Activated CD4-positive, alpha-beta memory T cell treated with anti-CD3 and anti-CD28 coated beads for 36 hours (primary cell): ENCODE results near the gene PDS5B. TPM values are rescaled to one million over a fixed set of nuclear protein-coding genes. Genes with fewer than 3 reads are reported as not detected.

Experiments
- CTCF ChIA-PET: fragments of 350-600 bp; sonication (Branson Sonifier 250); formaldehyde crosslinking; loops from one replicate; lab custom pipeline; 2021; ENCODE audit warnings: antibody characterized with exemption, inconsistent platforms; lab: Charles Lee
- POLR2A ChIA-PET: fragments of 350-600 bp; sonication (Branson Sonifier 250); formaldehyde crosslinking; loops from one replicate; lab custom pipeline; 2021; ENCODE audit warnings: antibody characterized with exemption; lab: Charles Lee
- DNase-seq: peaks from one replicate; pipeline ENCODE4 v3.0.0-alpha.2; 2020
- H3K27ac Mint-ChIP-seq: one replicate; pipeline ENCODE4 v1.8.0; 2021; ENCODE audit warnings: mixed read lengths
- H3K27me3 Mint-ChIP-seq: one replicate; pipeline ENCODE4 v1.8.0; 2021; ENCODE audit warnings: mixed read lengths
- H3K36me3 Mint-ChIP-seq: one replicate; pipeline ENCODE4 v1.8.0; 2021; ENCODE audit warnings: mixed read lengths
- H3K4me1 Mint-ChIP-seq: one replicate; pipeline ENCODE4 v1.8.0; 2021; ENCODE audit warnings: low read depth, mixed read lengths
- H3K4me3 Mint-ChIP-seq: one replicate; pipeline ENCODE4 v1.8.0; 2021; ENCODE audit warnings: mild to moderate bottlenecking, mixed read lengths
- H3K9me3 Mint-ChIP-seq: one replicate; pipeline ENCODE4 v1.8.0; 2021; ENCODE audit warnings: mixed read lengths
- intact Hi-C: fragments of 100-400 bp; cut with micrococcal nuclease; formaldehyde crosslinking; loops from one replicate; pipeline ENCODE4 v1.15.1; 2023
- total RNA-seq, 2 experiments: library from RNA; stranded (reverse); gene quantifications; one replicate each; pipeline ENCODE4 v1.2.3, GENCODE V29; 2021

The PDS5B gene
- total RNA-seq, 2 experiments from 2014 or later = 59.4 to 61.7 TPM

GRCh38 chr13:32650705-32651311, 64.6 kb downstream of the PDS5B start:
- peaks cover 22% of the 10 kb centered on the region for H3K36me3 Mint-ChIP-seq
- peaks cover 46% of the 10 kb centered on the region for H3K4me1 Mint-ChIP-seq
- intact Hi-C loops = loop anchor here (1.0 to 5.0 kb wide), 7 partner anchors 9 to 892 kb away; partner anchors contain the start of genes N4BP2L1 and PDS5B
- H3K4me3 Mint-ChIP-seq = no peak overlapping the region
- no peaks in the 10 kb centered on the region for H3K27me3 Mint-ChIP-seq
- peaks cover 8% of the 10 kb centered on the region for H3K9me3 Mint-ChIP-seq
- POLR2A ChIA-PET = interaction anchor here (1.0 to 1.5 kb wide), 6 partner anchors 9 to 1028 kb away, joined by 3 to 9 read pairs (median 4); partner anchors contain the start of gene PDS5B
- CTCF ChIA-PET = interaction anchor here (0.7 to 4.8 kb wide), 27 partner anchors 10 to 1028 kb away, joined by 3 to 68 read pairs (median 6); partner anchors contain the start of gene PDS5B
- H3K27ac Mint-ChIP-seq = no peak overlapping the region
- peak; percentile 78 for DNase-seq

GRCh38 chr13:32657309-32657708, 71.1 kb downstream of the PDS5B start:
- intact Hi-C loops = no loop called here
- no peak overlapping the region for H3K4me3 Mint-ChIP-seq
- no peak overlapping the region for H3K27ac Mint-ChIP-seq
- ChIA-PET POLR2A (no interaction called here), CTCF (interaction anchor here (1.4 to 1.9 kb wide), 2 partner anchors 18 to 76 kb away, joined by 6 to 9 read pairs; no protein-coding TSS in a partner anchor)
- H3K27me3 Mint-ChIP-seq = no peaks in the 10 kb centered on the region
- peaks cover 10% of the 10 kb centered on the region for H3K9me3 Mint-ChIP-seq
- H3K36me3 Mint-ChIP-seq = peaks cover 37% of the 10 kb centered on the region
- peaks cover 16% of the 10 kb centered on the region for H3K4me1 Mint-ChIP-seq
- DNase-seq = no peak

GRCh38 chr13:32659736-32660135, 73.5 kb downstream of the PDS5B start:
- Mint-ChIP-seq H3K4me3 (no peak overlapping the region), H3K9me3 (peaks cover 9% of the 10 kb centered on the region), H3K4me1 (peaks cover 16% of the 10 kb centered on the region), H3K27me3 (no peaks in the 10 kb centered on the region), H3K27ac (no peak overlapping the region), H3K36me3 (peaks cover 27% of the 10 kb centered on the region)
- intact Hi-C loops = no loop called here
- ChIA-PET POLR2A (no interaction called here), CTCF (interaction anchor here (1.5 to 3.6 kb wide), 3 partner anchors 9 to 77 kb away, joined by 4 to 22 read pairs (median 12); no protein-coding TSS in a partner anchor)
- no peak for DNase-seq

- POLR2A ChIA-PET = no interaction called here
- DNase-seq = no peak
- no peaks in the 10 kb centered on the region for H3K27me3 Mint-ChIP-seq
- H3K9me3 Mint-ChIP-seq = peaks cover 5% of the 10 kb centered on the region
- H3K27ac Mint-ChIP-seq = no peak overlapping the region
- peaks cover 12% of the 10 kb centered on the region for H3K4me1 Mint-ChIP-seq
- no peak overlapping the region for H3K4me3 Mint-ChIP-seq
- peaks cover 23% of the 10 kb centered on the region for H3K36me3 Mint-ChIP-seq
- CTCF ChIA-PET = interaction anchor here (0.6 to 3.6 kb wide), 5 partner anchors 9 to 279 kb away, joined by 3 to 22 read pairs (median 4); no protein-coding TSS in a partner anchor
- intact Hi-C loops = no loop called here
These were observed 74.0 kb downstream of the PDS5B start for GRCh38 chr13:32660227-32660626.

GRCh38 chr13:32661685-32662084, 75.4 kb downstream of the PDS5B start:
- no peak for DNase-seq
- peaks cover 8% of the 10 kb centered on the region for H3K4me1 Mint-ChIP-seq
- H3K36me3 Mint-ChIP-seq = peaks cover 15% of the 10 kb centered on the region
- H3K27ac Mint-ChIP-seq = no peak overlapping the region
- POLR2A ChIA-PET = no interaction called here
- H3K9me3 Mint-ChIP-seq = no peaks in the 10 kb centered on the region
- intact Hi-C loops = no loop called here
- no peak overlapping the region for H3K4me3 Mint-ChIP-seq
- CTCF ChIA-PET = interaction anchor here (1.0 to 3.6 kb wide), 2 partner anchors 11 to 74 kb away, joined by 3 to 22 read pairs; no protein-coding TSS in a partner anchor
- no peaks in the 10 kb centered on the region for H3K27me3 Mint-ChIP-seq

- H3K36me3 Mint-ChIP-seq = peaks cover 10% of the 10 kb centered on the region
- H3K4me3 Mint-ChIP-seq = no peak overlapping the region
- H3K9me3 Mint-ChIP-seq = no peaks in the 10 kb centered on the region
- H3K27me3 Mint-ChIP-seq = no peaks in the 10 kb centered on the region
- H3K27ac Mint-ChIP-seq = no peak overlapping the region
- intact Hi-C loops = no loop called here
- CTCF ChIA-PET = interaction anchor here (1.1 to 8.7 kb wide), 3 partner anchors 12 to 78 kb away, joined by 3 to 68 read pairs (median 6); no protein-coding TSS in a partner anchor
- H3K4me1 Mint-ChIP-seq = no peaks in the 10 kb centered on the region
- POLR2A ChIA-PET = no interaction called here
- no peak for DNase-seq
These were observed 77.4 kb downstream of the PDS5B start for GRCh38 chr13:32663660-32664059.

GRCh38 chr13:32666990-32667571, 80.8 kb downstream of the PDS5B start:
- H3K27me3 Mint-ChIP-seq = no peaks in the 10 kb centered on the region
- no peak for DNase-seq
- peaks cover 5% of the 10 kb centered on the region for H3K36me3 Mint-ChIP-seq
- no peak overlapping the region for H3K4me3 Mint-ChIP-seq
- no peaks in the 10 kb centered on the region for H3K4me1 Mint-ChIP-seq
- intact Hi-C loops = no loop called here
- H3K9me3 Mint-ChIP-seq = no peaks in the 10 kb centered on the region
- POLR2A ChIA-PET = no interaction called here
- CTCF ChIA-PET = interaction anchor here (0.6 to 8.7 kb wide), 6 partner anchors 16 to 159 kb away, joined by 4 to 68 read pairs (median 22); partner anchors contain the start of gene PDS5B
- no peak overlapping the region for H3K27ac Mint-ChIP-seq

- H3K4me3 Mint-ChIP-seq = no peak overlapping the region
- H3K9me3 Mint-ChIP-seq = no peaks in the 10 kb centered on the region
- ChIA-PET POLR2A (interaction anchor here (0.6 kb wide), 2 partner anchors 83 to 357 kb away, joined by 3 read pairs; no protein-coding TSS in a partner anchor), CTCF (interaction anchor here (0.6 to 8.7 kb wide), 30 partner anchors 8 to 1049 kb away, joined by 3 to 68 read pairs (median 4); partner anchors contain the start of gene PDS5B)
- no peaks in the 10 kb centered on the region for H3K4me1 Mint-ChIP-seq
- H3K36me3 Mint-ChIP-seq = peaks cover 12% of the 10 kb centered on the region
- intact Hi-C loops = loop anchor here (1.0 kb wide), 2 partner anchors 18 to 83 kb away; partner anchors contain the start of gene PDS5B
- H3K27ac Mint-ChIP-seq = no peak overlapping the region
- no peak for DNase-seq
- H3K27me3 Mint-ChIP-seq = no peaks in the 10 kb centered on the region
These were observed 82.9 kb downstream of the PDS5B start for GRCh38 chr13:32669030-32669646.

- Mint-ChIP-seq H3K27me3 (no peaks in the 10 kb centered on the region), H3K4me1 (no peaks in the 10 kb centered on the region), H3K4me3 (no peak overlapping the region), H3K9me3 (no peaks in the 10 kb centered on the region), H3K36me3 (peaks cover 34% of the 10 kb centered on the region), H3K27ac (no peak overlapping the region)
- CTCF ChIA-PET = interaction anchor here (0.6 to 1.0 kb wide), 2 partner anchors 94 to 190 kb away, joined by 3 read pairs; no protein-coding TSS in a partner anchor
- no peak for DNase-seq
- intact Hi-C loops = no loop called here
- POLR2A ChIA-PET = no interaction called here
These were observed 88.3 kb downstream of the PDS5B start for GRCh38 chr13:32674503-32674902.

- intact Hi-C loops = no loop called here
- DNase-seq = no peak
- CTCF ChIA-PET = interaction anchor here (0.9 kb wide), 1 partner anchor 8 kb away, joined by 4 read pairs; no protein-coding TSS in a partner anchor
- Mint-ChIP-seq H3K4me1 (no peaks in the 10 kb centered on the region), H3K27ac (no peak overlapping the region), H3K9me3 (no peaks in the 10 kb centered on the region), H3K4me3 (no peak overlapping the region), H3K27me3 (no peaks in the 10 kb centered on the region), H3K36me3 (peaks cover 46% of the 10 kb centered on the region)
- POLR2A ChIA-PET = no interaction called here
These were observed 90.0 kb downstream of the PDS5B start for GRCh38 chr13:32676242-32676641.

- DNase-seq = no peak
- H3K4me1 Mint-ChIP-seq = peaks cover 7% of the 10 kb centered on the region
- H3K4me3 Mint-ChIP-seq = no peak overlapping the region
- no peak overlapping the region for H3K27ac Mint-ChIP-seq
- ChIA-PET POLR2A (no interaction called here), CTCF (interaction anchor here (0.9 to 1.5 kb wide), 2 partner anchors 12 to 95 kb away, joined by 3 to 4 read pairs; no protein-coding TSS in a partner anchor)
- intact Hi-C loops = no loop called here
- H3K27me3 Mint-ChIP-seq = no peaks in the 10 kb centered on the region
- H3K9me3 Mint-ChIP-seq = no peaks in the 10 kb centered on the region
- H3K36me3 Mint-ChIP-seq = peaks cover 36% of the 10 kb centered on the region
These were observed 95.9 kb downstream of the PDS5B start for GRCh38 chr13:32682130-32682529.
